ENCODE data around the gene SHC3.
A peak's percentile ranks its signal among the peaks of the same experiment; 100 is the strongest.

Gene SHC3

GRCh38 chr9:88996046-88996920 lies 182.3 kb downstream of the SHC3 start:
- DNase-seq, result no peak

- no peak for DNase-seq
These were observed 183.0 kb downstream of the SHC3 start for GRCh38 chr9:88995627-88996026.

GRCh38 chr9:88995200-88995577 lies 183.4 kb downstream of the SHC3 start:
- no peak for DNase-seq

DNA sequence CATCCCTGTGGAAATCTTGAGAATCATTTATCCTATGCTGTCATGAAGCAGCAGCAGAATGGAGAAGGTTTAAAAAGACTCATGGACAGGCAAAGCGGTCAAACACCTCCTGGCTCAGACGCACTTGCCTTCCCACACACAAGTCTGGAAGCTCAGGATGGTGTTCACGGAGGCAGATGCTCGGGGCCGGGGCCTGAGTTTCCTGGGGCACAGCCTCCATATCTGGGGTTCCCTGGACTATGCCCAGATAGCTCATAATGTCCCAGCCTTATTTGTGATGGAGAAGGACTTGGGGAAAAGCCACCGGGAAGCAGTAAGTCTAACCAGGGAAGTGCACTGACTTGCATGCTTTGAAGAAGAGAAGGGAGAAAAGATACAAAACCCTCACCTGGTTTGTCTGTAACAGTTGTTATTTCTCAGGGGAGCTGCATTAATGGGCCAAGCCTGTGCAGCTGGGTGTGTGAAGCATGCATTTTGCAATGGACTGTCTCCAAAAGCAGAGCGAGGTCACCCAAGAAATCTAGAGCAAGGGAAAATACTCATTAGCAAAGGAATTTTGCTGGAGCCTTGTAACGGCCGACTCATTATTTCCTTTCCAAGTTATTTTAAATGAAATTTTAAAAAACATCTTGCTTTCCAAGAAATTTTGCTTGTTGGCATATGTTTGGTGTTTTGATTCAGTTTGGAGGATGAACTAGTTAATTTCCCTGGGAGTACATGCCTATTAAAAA lies 184.0 kb downstream of the SHC3 start:
- no peak for DNase-seq

GRCh38 chr9:88993871-88994460 lies 184.7 kb downstream of the SHC3 start:
- no peak for DNase-seq

GRCh38 chr9:88993327-88993726 lies 185.3 kb downstream of the SHC3 start:
- no peak for DNase-seq

DNA sequence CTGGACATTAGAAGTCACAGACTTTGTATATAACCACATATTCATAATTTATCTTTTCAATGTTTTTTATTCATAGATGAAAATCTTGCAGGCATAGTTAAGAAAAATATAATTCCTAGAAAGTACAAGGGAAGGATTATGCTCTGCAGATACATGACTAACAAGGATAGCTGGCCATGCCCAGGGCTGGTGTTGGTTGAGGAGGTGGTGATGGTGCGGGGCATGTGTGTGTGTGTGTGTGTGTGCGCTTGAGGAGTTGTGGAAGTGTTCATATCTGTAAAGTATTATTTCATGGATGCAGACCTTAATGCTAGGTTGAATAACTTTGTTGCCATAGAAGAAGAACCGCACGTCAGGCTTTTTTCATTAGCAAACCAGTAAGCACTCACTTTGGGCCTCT lies 186.1 kb downstream of the SHC3 start:
- DNase-seq, result no peak

DNA sequence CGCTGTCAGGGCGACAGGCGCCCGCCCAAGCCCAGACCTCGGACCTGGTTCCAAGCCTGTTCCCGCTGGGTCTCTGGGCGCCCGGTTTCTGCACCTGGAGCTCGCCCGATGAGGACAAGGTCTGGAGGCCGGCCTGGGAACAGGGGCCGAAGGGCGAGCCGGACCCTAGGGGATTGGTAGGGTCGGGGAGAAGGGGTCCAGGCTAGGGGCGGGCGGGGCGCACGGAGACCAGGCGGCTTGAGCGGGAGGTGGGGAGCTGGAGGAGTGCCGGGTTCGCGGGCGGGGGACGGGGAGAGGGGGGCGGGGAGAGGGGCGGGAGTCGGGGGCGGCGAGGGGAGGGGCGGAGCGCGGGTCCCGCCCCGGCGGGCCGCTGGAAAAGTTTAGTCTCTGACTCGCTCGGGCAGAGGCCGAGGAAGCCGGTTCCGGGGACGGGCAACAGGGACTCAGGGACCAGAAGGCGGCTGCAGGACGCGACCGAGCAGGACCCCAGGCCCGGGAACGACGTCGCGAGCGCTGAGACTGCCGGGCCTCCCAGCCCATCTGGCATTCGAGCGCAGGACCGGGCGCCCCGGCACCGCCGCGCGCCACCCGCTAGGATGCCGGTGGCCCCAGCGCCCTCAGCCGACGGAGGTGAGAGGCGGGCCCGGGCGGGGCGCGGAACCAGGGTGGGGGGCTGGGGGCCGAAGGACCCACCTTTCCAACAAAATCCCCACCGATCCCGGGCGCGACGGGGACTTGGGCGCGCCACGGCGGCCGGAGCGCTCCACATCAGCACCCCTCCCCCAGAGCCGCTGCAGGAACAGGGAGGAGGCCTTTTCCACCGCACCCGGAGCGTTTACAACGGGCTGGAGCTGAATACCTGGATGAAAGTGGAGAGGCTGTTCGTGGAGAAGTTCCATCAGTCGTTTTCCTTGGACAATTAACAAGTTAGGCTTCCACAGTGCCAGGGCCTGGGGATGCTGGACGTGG lies 187.3 kb downstream of the SHC3 start, which contains the start of gene S1PR3:
Gene S1PR3 (plus strand): TSS at position 403 of the 969 bp plus-strand sequence. CDS start 9,733 bp downstream, outside the sequence.
- peak; percentile 83 for DNase-seq

- peak; percentile 91 for DNase-seq
These were observed 187.9 kb downstream of the SHC3 start for GRCh38 chr9:88990729-88991065.

DNA sequence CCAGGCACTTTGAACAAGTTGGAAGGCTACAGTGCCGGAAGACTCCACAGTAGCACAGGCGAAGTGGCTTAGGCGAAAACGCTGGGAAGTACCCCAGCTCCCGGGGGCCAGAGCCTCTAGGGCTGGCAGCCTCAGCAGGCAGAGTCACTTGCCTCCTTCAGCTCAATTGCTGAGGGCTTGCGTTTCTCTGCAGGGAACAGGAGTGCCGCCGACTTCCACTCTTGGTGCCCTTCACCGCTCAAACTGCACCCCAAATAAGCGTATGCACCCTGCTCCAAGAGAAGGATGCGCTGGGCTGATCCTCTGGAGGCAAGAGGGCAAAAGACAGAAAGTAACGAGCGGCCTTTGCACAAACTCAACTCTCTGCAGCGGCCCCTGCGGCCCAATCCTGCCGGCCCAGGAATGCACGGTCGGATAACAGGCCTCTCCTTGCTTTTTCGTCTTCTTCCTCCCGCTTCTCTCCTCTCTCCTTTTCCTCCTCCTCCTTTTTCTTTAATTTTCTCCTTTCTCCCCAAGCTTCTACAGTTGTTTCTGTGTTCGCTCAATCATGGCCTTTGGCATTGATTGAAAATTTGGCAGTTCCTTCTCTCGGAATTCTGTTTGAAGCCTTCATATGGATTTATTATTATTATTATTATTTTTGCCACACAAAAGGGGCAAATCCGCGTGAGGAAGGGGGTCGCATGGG lies 188.4 kb downstream of the SHC3 start:
- peak; percentile 73 for DNase-seq

DNA sequence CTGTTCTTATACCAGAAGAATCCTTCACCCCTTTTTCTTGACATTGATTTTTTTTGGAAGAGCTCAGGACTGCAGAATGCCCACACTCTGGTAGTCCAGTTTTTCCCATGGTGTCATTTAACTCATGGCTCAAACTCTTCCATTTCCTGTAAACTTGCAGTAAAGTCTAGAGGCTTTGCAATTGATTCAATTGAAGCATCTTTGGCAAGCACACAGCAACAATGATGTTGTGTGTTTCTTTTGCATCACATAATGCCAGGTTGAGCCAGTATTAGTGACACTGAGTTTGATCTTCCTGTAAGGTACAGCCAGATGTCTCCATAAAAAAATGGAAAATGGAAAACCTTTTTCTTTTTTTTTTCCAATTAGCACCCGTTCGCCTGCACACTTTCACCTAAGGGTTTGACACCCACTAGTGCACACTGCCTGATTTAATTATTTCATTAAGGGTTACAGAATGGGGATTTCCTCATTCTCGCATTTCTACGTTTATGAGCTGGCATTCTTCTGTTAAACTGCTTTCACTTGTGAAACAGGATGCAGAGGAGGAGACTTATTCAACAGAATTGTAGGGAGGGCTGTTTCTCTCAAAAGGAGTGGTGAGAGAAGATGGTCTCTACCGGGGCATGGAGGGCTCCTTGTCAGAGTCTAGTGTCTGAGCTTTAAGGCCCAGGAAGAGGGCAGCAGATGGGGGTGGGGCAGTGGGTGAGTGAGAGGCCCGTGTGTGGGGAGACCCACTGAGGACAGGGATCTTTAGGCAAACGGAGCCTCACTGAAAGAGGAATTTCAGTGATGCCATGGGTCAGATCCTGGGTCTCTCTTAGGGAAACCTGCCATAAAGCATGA lies 189.6 kb downstream of the SHC3 start:
- DNase-seq, result no peak

DNA sequence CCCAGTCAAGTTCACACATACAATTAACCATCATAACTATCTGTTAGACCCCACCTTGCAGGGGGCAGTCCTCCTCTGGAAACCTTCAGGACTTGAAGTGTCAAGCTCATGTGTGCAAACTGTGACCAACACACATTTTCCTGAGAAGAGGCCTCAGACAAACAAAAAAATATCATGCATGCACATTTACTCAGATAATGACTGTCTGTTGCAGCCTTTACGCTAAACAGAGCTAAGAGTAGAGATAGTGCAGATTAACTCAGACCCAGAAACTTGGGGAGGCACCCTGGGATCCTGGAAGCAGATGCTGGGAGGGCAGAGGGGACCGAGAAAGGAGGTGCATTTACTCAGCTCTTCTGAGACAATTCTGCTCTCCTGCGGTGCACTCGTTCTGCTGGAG lies 191.0 kb downstream of the SHC3 start:
- no peak for DNase-seq

- no peak for DNase-seq
These were observed 191.8 kb downstream of the SHC3 start for GRCh38 chr9:88986776-88987175.

- no peak for DNase-seq
These were observed 193.0 kb downstream of the SHC3 start for GRCh38 chr9:88985616-88986015.

DNA sequence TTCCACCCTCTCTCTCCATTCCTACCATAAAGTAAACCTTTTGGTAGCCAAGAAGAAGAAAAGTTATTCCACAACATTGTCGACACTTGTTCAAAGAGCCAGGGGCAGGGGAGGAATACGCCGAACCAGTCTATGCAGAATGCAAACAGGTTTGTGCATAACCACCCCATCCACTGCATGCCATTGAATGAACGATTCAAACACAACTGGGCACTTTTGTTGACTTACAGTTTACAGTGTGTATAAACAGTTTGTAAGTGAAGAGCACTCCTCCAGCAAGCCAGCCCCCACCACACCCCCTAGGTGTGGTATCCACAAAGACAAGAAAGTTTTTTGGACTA lies 194.1 kb downstream of the SHC3 start:
- no peak for DNase-seq

DNA sequence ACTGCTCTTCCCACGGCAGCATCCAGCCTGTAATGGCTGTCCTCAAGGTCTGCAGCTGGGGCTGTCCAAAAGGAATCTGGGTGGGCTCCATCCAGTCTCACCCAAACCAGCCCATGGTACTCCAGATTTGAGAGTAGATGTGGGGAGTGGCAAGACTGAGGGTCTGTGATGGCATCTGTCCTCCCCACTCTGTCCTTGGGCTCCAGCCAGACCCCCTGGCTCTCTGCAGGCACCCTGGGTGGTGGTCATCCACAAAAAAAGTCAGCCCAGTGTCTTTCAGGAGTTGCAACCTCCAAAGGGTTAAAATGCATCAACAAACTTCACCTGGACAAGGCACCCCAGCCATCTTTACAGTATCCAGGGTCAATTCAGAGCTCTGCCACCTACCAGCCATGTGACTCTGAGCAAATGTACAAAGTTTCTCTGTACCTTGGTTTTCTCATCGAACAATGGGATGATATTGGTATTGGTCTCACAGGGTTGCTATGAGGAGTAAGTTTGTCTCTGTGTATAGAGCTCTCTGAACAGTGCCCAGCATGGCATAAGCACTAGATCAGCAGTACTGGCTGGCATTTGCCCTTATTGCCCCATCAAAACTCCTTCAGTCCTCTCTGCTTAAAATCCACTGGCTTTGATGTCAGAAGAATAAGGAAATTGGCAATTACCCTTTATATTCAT lies 194.6 kb downstream of the SHC3 start:
- DNase-seq, result no peak

DNA sequence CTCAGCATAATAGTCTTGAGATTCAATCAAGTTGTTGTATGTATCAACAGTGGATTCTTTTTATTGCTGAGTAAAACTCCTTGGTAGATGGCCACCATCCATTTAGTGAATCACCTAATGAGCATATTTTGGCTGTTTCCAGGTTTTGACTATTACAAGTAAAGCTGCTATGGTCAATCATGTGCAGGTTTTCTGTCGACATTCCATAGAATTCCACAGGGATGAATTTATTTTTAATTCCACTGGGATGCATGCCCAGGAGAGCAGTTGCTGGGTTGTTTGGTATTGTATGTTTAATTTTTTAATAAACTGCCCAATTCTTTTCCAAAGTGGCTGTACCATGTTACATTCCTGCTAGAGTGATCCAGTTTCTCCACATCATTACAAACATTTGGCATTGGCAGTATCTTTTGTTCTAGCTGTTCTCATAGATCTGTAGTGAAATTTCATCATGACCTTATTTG lies 197.8 kb downstream of the SHC3 start:
- DNase-seq, result no peak

GRCh38 chr9:88979791-88980190 lies 198.8 kb downstream of the SHC3 start:
- DNase-seq, result no peak

GRCh38 chr9:88979021-88979420 lies 199.6 kb downstream of the SHC3 start:
- DNase-seq, result no peak

DNA sequence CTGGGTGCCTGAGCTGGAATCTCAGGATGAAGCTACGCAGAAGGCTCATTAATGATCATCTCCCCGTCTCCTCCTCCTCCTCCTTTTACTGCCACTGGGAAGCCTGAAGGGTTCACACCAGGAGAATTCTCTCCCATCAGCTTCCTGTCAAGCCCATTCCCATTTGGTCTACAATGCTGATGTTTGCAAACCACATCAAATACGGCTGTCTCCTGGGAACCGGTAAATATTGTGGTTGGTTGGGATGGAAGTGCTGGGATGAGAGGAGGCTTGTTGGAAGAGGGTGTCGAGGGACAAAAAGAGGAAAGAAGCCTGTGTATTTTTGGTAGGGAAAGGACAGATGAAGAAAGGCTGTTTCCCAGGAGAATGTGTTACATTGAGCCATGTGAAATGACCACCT lies 200.6 kb downstream of the SHC3 start:
- no peak for DNase-seq

- no peak for DNase-seq
These were observed 201.7 kb downstream of the SHC3 start for GRCh38 chr9:88976890-88977257.
